Right lobe of liver (tissue), 4 donors: Measurements from ENCODE around the gene SMARCD2.

Experiments
- POLR2A ChIP-seq: fragments of 450-650 bp; IDR thresholded peaks from one replicate; pipeline ENCODE4 v1.6.1; 2017; ENCODE audit warnings: antibody characterized with exemption, mild to moderate bottlenecking
- TF ChIP-seq, protein P1 (sequence below), 4 donors: fragments of 200-600 bp in 3 of 4; fragments of 450-650 bp in 1 of 4; IDR thresholded peaks; one replicate each; pipeline versions ENCODE4 v1.5.1 to v1.8.0; 2016 to 2022; ENCODE audit warnings: antibody characterized with exemption in 4 of 4, mild to moderate bottlenecking in 2 of 4
- donor health status: DM: no; HTN: no; CAD: no.
- donor health status: DM: no; HTN: no; CAD: no.
- donor health status: DM: no; HTN: yes; CAD: no.

DNA sequence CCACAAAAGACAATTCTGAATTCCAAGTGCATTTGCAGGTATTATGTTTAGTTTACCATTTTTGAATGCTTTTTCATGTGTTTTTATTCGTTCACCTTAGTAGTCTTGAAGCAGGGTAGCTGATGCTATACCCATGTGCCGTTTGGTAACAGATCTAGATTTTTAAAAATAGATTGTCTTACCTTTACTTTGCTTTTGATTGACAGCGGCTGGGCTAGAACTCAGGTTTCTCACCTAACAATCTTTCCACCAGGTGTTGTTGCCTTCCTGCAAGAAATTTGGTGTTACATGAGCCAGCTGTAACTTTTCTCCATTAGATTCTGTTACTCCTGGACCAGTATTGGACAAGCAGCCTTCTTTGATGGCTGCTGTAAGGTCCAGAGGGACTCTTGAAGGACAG lies 13.5 kb downstream of the SMARCD2 start:
- TF ChIP-seq POLR2A: no peak
- TF ChIP-seq, protein P1, sequence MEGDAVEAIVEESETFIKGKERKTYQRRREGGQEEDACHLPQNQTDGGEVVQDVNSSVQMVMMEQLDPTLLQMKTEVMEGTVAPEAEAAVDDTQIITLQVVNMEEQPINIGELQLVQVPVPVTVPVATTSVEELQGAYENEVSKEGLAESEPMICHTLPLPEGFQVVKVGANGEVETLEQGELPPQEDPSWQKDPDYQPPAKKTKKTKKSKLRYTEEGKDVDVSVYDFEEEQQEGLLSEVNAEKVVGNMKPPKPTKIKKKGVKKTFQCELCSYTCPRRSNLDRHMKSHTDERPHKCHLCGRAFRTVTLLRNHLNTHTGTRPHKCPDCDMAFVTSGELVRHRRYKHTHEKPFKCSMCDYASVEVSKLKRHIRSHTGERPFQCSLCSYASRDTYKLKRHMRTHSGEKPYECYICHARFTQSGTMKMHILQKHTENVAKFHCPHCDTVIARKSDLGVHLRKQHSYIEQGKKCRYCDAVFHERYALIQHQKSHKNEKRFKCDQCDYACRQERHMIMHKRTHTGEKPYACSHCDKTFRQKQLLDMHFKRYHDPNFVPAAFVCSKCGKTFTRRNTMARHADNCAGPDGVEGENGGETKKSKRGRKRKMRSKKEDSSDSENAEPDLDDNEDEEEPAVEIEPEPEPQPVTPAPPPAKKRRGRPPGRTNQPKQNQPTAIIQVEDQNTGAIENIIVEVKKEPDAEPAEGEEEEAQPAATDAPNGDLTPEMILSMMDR (IDR thresholded peaks at IDR 0.05): no peak
